Measurements from ENCODE around the gene CMIP. TPM values are rescaled to one million over a fixed set of nuclear protein-coding genes. Genes with fewer than 3 reads are reported as not detected.

The CMIP gene
- total and polyA plus RNA-seq, 7 donors: 1.4 to 8.9 (median 4.1) TPM

GRCh38 chr16:81630635-81631031 is 186.0 kb downstream of the CMIP start:
- Histone ChIP-seq H3K36me3 (ENCODE audit: insufficient read depth in 1 of 2, low read depth in 1 of 2) (no peaks in the 10 kb centered on the region), H3K4me1 (no peaks in the 10 kb centered on the region), H3K9me3 (no peaks in the 10 kb centered on the region), H3K27me3 (ENCODE audit: insufficient read depth in 3 of 3, low read length in 2 of 3) (no peaks in the 10 kb centered on the region), H3K4me3 (no peak overlapping the region), H3K27ac (no peak overlapping the region)
- intact Hi-C loops (cut with DNase I): no loop called here
- TF ChIP-seq, protein P1, sequence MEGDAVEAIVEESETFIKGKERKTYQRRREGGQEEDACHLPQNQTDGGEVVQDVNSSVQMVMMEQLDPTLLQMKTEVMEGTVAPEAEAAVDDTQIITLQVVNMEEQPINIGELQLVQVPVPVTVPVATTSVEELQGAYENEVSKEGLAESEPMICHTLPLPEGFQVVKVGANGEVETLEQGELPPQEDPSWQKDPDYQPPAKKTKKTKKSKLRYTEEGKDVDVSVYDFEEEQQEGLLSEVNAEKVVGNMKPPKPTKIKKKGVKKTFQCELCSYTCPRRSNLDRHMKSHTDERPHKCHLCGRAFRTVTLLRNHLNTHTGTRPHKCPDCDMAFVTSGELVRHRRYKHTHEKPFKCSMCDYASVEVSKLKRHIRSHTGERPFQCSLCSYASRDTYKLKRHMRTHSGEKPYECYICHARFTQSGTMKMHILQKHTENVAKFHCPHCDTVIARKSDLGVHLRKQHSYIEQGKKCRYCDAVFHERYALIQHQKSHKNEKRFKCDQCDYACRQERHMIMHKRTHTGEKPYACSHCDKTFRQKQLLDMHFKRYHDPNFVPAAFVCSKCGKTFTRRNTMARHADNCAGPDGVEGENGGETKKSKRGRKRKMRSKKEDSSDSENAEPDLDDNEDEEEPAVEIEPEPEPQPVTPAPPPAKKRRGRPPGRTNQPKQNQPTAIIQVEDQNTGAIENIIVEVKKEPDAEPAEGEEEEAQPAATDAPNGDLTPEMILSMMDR (IDR thresholded peaks at IDR 0.05): no peak
- DNase-seq: no peak
- WGBS, 3 donors: 77 to 87% (median 85%) methylated on average over 5 of the region's 5 CpGs
- no peak for ATAC-seq

DNA sequence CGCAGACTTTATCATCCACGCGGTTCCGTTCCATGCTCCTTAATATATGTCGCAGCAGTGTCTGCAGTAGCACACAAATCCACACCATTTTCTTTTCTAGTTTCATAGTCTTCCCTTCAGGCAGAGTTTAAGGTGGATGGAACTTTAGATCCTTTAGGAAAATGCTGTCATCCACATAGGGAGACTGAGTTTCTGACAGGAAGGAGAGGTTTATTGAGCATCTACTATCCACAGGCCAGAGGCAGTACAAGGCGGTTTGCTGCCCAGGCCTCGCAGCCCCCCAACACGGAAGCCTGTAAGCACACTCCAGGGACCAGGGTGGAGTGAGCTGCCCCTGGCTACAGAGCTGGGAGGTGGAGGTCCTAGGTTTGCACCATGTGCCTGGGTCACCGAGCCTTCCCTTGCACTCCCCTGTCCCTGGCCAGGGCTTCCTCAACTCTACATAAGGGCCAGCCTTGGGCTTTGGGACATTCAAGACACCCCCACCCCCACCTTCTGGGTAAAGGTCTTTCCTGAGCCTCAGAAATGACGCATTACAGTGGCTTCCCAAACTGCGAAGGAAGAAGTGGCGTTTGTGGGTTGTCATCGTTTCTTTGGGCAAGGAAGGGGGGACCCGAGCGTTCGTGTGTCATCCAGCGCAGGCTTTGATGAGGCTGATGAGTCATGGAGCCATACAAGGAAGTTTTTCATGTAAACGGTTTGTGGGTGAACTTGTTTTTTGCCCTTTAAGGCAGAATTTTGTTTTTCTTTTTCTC is 188.0 kb downstream of the CMIP start:
- intact Hi-C loops (cut with DNase I): no loop called here
- TF ChIP-seq, protein P1 (IDR thresholded peaks at IDR 0.05): no peak
- no peak for DNase-seq
- no peak overlapping the region for H3K4me3 ChIP-seq
- no peak for ATAC-seq
- no peaks in the 10 kb centered on the region for H3K27me3 ChIP-seq (ENCODE audit: insufficient read depth in 3 of 3, low read length in 2 of 3)
- H3K36me3 ChIP-seq (ENCODE audit: insufficient read depth in 1 of 2, low read depth in 1 of 2): no peaks in the 10 kb centered on the region
- H3K9me3 ChIP-seq: no peaks in the 10 kb centered on the region
- no peak overlapping the region for H3K27ac ChIP-seq
- 91% methylated on average over 18 of the region's 18 CpGs for WGBS, 3 donors
- no peaks in the 10 kb centered on the region for H3K4me1 ChIP-seq

DNA sequence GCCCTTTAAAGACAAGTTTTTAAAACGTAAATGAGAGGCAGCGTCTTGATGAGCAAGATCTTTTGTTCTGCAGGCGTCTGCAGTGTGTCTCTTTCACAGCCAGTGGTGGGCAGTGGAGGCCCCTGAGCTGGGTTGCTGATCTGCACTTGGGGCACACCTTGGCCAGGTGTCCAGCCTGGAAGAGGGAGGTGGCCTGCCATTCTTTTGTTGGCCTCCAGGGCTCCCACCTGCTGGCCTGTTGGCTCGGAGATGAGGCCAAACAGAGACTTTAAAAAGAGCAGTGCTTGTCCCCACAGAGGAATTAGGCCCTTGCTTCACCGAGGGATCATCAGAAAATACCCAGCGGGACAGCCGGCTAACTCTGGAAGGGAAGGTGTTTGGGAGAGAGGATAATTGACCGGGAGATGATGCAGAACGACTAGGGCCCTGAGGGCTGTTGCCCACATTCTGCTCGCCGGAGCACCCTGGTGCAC is 188.6 kb downstream of the CMIP start:
- H3K27me3 ChIP-seq (ENCODE audit: insufficient read depth in 3 of 3, low read length in 2 of 3): no peaks in the 10 kb centered on the region
- no peaks in the 10 kb centered on the region for H3K4me1 ChIP-seq
- ATAC-seq (no peak), DNase-seq (no peak)
- intact Hi-C loops (cut with DNase I): no loop called here
- H3K9me3 ChIP-seq: no peaks in the 10 kb centered on the region
- TF ChIP-seq, protein P1 (IDR thresholded peaks at IDR 0.05): no peak
- 77 to 81% (median 78%) methylated on average over 11 of the region's 11 CpGs for WGBS, 3 donors
- H3K4me3 ChIP-seq: no peak overlapping the region
- H3K36me3 ChIP-seq (ENCODE audit: insufficient read depth in 1 of 2, low read depth in 1 of 2): no peaks in the 10 kb centered on the region
- no peak overlapping the region for H3K27ac ChIP-seq

DNA sequence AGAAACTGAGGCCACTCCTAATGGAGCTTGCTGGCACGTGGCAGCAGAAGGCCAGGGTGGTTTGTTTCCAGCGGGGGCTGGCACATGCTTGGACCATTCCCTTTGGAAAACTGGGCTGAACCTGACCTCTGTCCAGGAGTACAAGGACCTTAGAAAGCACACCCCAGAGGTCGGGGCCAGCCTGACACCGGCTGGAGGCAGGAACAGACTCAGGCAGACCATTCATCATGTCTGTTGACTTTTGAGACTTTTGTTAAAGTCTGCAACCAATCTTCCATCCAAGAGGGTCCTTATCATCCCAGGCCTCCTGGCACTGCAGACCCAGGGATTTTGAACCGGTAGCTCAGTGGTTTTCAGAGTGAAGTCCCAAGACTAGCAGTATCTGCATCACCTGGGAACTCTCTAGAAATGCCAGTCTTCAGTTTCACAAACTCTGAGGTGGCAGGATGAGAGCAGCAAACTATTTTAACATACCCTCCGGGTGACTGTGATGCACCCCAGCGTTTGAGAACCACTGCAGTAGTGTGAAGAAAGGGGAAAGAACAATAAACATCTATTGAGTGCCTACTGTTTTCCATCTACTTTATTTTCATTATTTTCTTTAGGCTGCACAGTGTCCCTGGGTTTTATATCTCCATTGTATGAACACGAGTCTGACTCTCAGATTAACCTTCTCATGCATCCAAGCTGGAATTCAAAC is 189.2 kb downstream of the CMIP start:
- intact Hi-C loops (cut with DNase I): no loop called here
- Histone ChIP-seq H3K4me3 (no peak overlapping the region), H3K27ac (no peak overlapping the region), H3K36me3 (ENCODE audit: insufficient read depth in 1 of 2, low read depth in 1 of 2) (no peaks in the 10 kb centered on the region), H3K9me3 (no peaks in the 10 kb centered on the region), H3K4me1 (no peaks in the 10 kb centered on the region), H3K27me3 (ENCODE audit: insufficient read depth in 3 of 3, low read length in 2 of 3) (no peaks in the 10 kb centered on the region)
- TF ChIP-seq, protein P1 (IDR thresholded peaks at IDR 0.05): no peak
- no peak for DNase-seq
- no peak for ATAC-seq
- WGBS, 3 donors: 79 to 84% (median 84%) methylated on average over 8 of the region's 8 CpGs
